Stimulated activated CD4-positive, alpha-beta T cell treated with anti-CD3 and anti-CD28 coated beads, Interleukin-2, amount 100 ng/mL, for 4 hours (primary cell): ENCODE measurements around the gene ARHGEF6.
"Not testable (repeated sequence)": the region's sequence is repeated elsewhere in the genome, so short reads cannot be mapped to it uniquely, and the experiment has no call there.

Source experiments
- DNase-seq: peaks from one replicate; pipeline ENCODE4 v3.0.0-alpha.2; 2020; ENCODE audit warnings: low read depth

Gene ARHGEF6

GRCh38 chrX:136783159-136783558 is 2.4 kb upstream of the ARHGEF6 start:
- DNase-seq: no peak

GRCh38 chrX:136781180-136781797 is 557 bp upstream of the ARHGEF6 start:
- no peak for DNase-seq

GRCh38 chrX:136780241-136780640 is 491 bp downstream of the ARHGEF6 start:
- DNase-seq: no peak

GRCh38 chrX:136779346-136779781 is 1.4 kb downstream of the ARHGEF6 start:
- no peak for DNase-seq

GRCh38 chrX:136778916-136779315 is 1.8 kb downstream of the ARHGEF6 start:
- DNase-seq: no peak

GRCh38 chrX:136778020-136778419 is 2.7 kb downstream of the ARHGEF6 start:
- DNase-seq: no peak

GRCh38 chrX:136773648-136774047 is 7.1 kb downstream of the ARHGEF6 start:
- no peak for DNase-seq

GRCh38 chrX:136771869-136772268 is 8.9 kb downstream of the ARHGEF6 start:
- not testable (repeated sequence) for DNase-seq

- peak; percentile 29 for DNase-seq
Measured at GRCh38 chrX:136768469-136769084, 12.2 kb downstream of the ARHGEF6 start.

- peak; percentile 28 for DNase-seq
Measured at GRCh38 chrX:136767104-136767941, 13.4 kb downstream of the ARHGEF6 start.

GRCh38 chrX:136766785-136767103 is 14.0 kb downstream of the ARHGEF6 start:
- no peak for DNase-seq

GRCh38 chrX:136765821-136766356 is 14.8 kb downstream of the ARHGEF6 start:
- DNase-seq: no peak

- DNase-seq: no peak
Measured at GRCh38 chrX:136764206-136764605, 16.5 kb downstream of the ARHGEF6 start.

GRCh38 chrX:136762820-136763452 is 17.8 kb downstream of the ARHGEF6 start:
- DNase-seq: no peak

GRCh38 chrX:136761421-136761820 is 19.3 kb downstream of the ARHGEF6 start:
- DNase-seq: no peak

GRCh38 chrX:136759968-136760367 is 20.8 kb downstream of the ARHGEF6 start:
- no peak for DNase-seq

GRCh38 chrX:136755411-136755810 is 25.3 kb downstream of the ARHGEF6 start:
- no peak for DNase-seq

- no peak for DNase-seq
Measured at GRCh38 chrX:136754651-136755050, 26.1 kb downstream of the ARHGEF6 start.

GRCh38 chrX:136752796-136753195 is 27.9 kb downstream of the ARHGEF6 start:
- no peak for DNase-seq

- no peak for DNase-seq
Measured at GRCh38 chrX:136752346-136752745, 28.4 kb downstream of the ARHGEF6 start.

GRCh38 chrX:136750364-136750763 is 30.4 kb downstream of the ARHGEF6 start:
- DNase-seq: no peak
